Fibroblast of skin of right biceps (primary cell): ENCODE data around the gene DBET.
"Not testable (repeated sequence)": the region's sequence is repeated elsewhere in the genome, so short reads cannot be mapped to it uniquely, and the experiment has no call there.

ENCODE experiments used
- DNase-seq: peaks from one replicate; pipeline ENCODE4 v3.0.0-alpha.2; 2013

Gene DBET

GRCh38 chr4:190049378-190050239, 14.7 kb upstream of the DBET start:
- not testable (repeated sequence) for DNase-seq

- not testable (repeated sequence) for DNase-seq
These were observed 5.3 kb upstream of the DBET start for GRCh38 chr4:190058997-190059396.

GRCh38 chr4:190064805-190065204, 503 bp downstream of the DBET start:
- not testable (repeated sequence) for DNase-seq

- not testable (repeated sequence) for DNase-seq
These were observed 4.0 kb downstream of the DBET start for GRCh38 chr4:190068351-190068750.

- DNase-seq: not testable (repeated sequence)
These were observed 28.8 kb downstream of the DBET start for GRCh38 chr4:190093052-190093451.

- DNase-seq: not testable (repeated sequence)
These were observed 29.7 kb downstream of the DBET start for GRCh38 chr4:190094031-190094430.

GRCh38 chr4:190095335-190095734, 31.0 kb downstream of the DBET start:
- not testable (repeated sequence) for DNase-seq

- DNase-seq: not testable (repeated sequence)
These were observed 35.3 kb downstream of the DBET start for GRCh38 chr4:190099605-190100004.

GRCh38 chr4:190101525-190101924, 37.2 kb downstream of the DBET start:
- DNase-seq: not testable (repeated sequence)

- not testable (repeated sequence) for DNase-seq
These were observed 41.9 kb downstream of the DBET start for GRCh38 chr4:190106191-190106590.

GRCh38 chr4:190106611-190107480, 42.5 kb downstream of the DBET start:
- not testable (repeated sequence) for DNase-seq

GRCh38 chr4:190107766-190108485, 43.6 kb downstream of the DBET start:
- DNase-seq: not testable (repeated sequence)

- not testable (repeated sequence) for DNase-seq
These were observed 44.5 kb downstream of the DBET start for GRCh38 chr4:190108756-190109155.

GRCh38 chr4:190109390-190110011, 45.2 kb downstream of the DBET start:
- not testable (repeated sequence) for DNase-seq

- DNase-seq: not testable (repeated sequence)
These were observed 45.7 kb downstream of the DBET start for GRCh38 chr4:190110033-190110432.

GRCh38 chr4:190110570-190111295, 46.4 kb downstream of the DBET start:
- DNase-seq: not testable (repeated sequence)

GRCh38 chr4:190112879-190113278, 48.6 kb downstream of the DBET start:
- DNase-seq: not testable (repeated sequence)

- not testable (repeated sequence) for DNase-seq
These were observed 50.7 kb downstream of the DBET start for GRCh38 chr4:190114991-190115390.
